ENCODE measurements around the gene ICAM5. TPM values are rescaled to one million over a fixed set of nuclear protein-coding genes. Genes with fewer than 3 reads are reported as not detected.
"Not testable (repeated sequence)": the region's sequence is repeated elsewhere in the genome, so short reads cannot be mapped to it uniquely, and the experiment has no call there.

ICAM5 gene
- total RNA-seq, 2 donors from 2014 or later: 7.1 TPM; not detected in 1

DNA sequence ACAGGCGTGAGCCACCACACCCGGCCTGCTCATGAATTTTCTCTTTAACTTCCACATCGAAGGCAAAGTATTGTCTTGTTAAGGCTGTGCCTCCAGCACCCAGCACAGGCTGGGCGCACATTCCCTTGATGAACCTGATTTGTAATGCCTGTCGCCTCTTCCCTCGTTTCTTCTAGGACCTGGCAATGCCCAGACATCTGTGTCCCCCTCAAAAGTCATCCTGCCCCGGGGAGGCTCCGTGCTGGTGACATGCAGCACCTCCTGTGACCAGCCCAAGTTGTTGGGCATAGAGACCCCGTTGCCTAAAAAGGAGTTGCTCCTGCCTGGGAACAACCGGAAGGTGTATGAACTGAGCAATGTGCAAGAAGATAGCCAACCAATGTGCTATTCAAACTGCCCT, 15.2 kb upstream of the ICAM5 start:
- Histone ChIP-seq H3K27me3 (replicated peaks; ENCODE audit: insufficient read depth) (no peaks in the 10 kb centered on the region), H3K36me3 (no peaks in the 10 kb centered on the region), H3K4me1 (replicated peaks) (no peaks in the 10 kb centered on the region), H3K9me3 (no peaks in the 10 kb centered on the region), H3K4me3 (no peak overlapping the region), H3K27ac (no peak overlapping the region)
- WGBS: 90% methylated on average over 10 of the region's 10 CpGs
- DNase-seq (ENCODE audit: low spot score): no peak
- intact Hi-C loops (cut with DNase I): loop anchor here (5.0 kb wide), 1 partner anchor 38 kb away; no protein-coding TSS in a partner anchor
- TF ChIP-seq, protein P1, sequence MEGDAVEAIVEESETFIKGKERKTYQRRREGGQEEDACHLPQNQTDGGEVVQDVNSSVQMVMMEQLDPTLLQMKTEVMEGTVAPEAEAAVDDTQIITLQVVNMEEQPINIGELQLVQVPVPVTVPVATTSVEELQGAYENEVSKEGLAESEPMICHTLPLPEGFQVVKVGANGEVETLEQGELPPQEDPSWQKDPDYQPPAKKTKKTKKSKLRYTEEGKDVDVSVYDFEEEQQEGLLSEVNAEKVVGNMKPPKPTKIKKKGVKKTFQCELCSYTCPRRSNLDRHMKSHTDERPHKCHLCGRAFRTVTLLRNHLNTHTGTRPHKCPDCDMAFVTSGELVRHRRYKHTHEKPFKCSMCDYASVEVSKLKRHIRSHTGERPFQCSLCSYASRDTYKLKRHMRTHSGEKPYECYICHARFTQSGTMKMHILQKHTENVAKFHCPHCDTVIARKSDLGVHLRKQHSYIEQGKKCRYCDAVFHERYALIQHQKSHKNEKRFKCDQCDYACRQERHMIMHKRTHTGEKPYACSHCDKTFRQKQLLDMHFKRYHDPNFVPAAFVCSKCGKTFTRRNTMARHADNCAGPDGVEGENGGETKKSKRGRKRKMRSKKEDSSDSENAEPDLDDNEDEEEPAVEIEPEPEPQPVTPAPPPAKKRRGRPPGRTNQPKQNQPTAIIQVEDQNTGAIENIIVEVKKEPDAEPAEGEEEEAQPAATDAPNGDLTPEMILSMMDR (IDR thresholded peaks at IDR 0.05): no peak
- TF ChIP-seq POLR2A (IDR thresholded peaks at IDR 0.05) (no peak), POLR2AphosphoS5 (IDR thresholded peaks at IDR 0.05) (no peak)

DNA sequence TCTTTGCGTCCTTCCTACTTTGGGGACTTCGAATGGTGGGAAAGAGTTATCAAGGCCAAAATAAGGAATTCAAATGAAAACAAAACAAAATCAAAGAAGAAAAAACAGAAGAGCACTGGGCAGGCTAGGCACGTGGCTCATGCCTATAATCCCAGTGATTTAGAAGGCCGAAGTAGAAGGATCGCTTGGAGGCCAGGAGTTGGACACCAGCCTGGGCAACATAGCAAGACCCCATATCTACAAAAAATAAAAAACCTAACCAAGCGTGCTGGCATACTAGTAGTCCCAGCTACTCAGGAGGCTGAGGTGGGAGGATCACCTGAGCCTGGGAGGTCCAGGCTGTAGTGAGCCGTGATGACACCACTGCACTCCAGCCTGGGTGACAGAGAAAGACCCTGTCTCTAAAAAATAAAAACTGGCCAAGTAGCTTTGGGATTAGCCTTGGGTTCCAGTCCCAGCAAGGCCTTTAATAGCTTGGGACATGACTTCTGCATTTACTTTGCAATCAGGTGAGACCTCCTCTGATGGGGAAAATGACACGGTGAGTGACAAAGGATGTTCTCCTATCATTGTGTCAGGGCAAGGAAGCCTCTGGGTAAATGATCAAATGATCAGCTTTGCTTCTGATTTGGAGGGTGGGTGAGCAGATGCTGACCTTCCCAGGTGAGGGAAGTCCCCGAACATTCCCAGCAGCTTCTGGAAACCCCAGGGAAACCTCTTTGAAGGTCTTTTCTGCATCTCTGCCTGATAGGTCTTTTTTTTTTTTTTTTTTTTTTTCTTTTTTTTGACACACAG, 11.8 kb upstream of the ICAM5 start:
- H3K36me3 ChIP-seq: no peaks in the 10 kb centered on the region

GRCh38 chr19:10278935-10279334, 10.8 kb upstream of the ICAM5 start:
- Histone ChIP-seq H3K36me3 (no peaks in the 10 kb centered on the region), H3K4me1 (replicated peaks) (no peaks in the 10 kb centered on the region), H3K27me3 (replicated peaks; ENCODE audit: insufficient read depth) (no peaks in the 10 kb centered on the region), H3K9me3 (no peaks in the 10 kb centered on the region), H3K4me3 (no peak overlapping the region), H3K27ac (no peak overlapping the region)
- WGBS: 100% methylated on average over 1 of the region's 1 CpG
- TF ChIP-seq, protein P1 (IDR thresholded peaks at IDR 0.05): no peak
- TF ChIP-seq POLR2A (IDR thresholded peaks at IDR 0.05): no peak
- TF ChIP-seq POLR2AphosphoS5 (IDR thresholded peaks at IDR 0.05): no peak
- DNase-seq (ENCODE audit: low spot score): no peak
- intact Hi-C loops (cut with DNase I): no loop called here

More for the DNA sequence above, 11.8 kb upstream of the ICAM5 start:
- H3K9me3 ChIP-seq: no peaks in the 10 kb centered on the region
- intact Hi-C loops (cut with DNase I): no loop called here
- H3K4me3 ChIP-seq: no peak overlapping the region
- H3K27me3 ChIP-seq (replicated peaks; ENCODE audit: insufficient read depth): no peaks in the 10 kb centered on the region
- no peak overlapping the region for H3K27ac ChIP-seq
- DNase-seq (ENCODE audit: low spot score): no peak
- TF ChIP-seq, protein P1 (IDR thresholded peaks at IDR 0.05): no peak
- TF ChIP-seq POLR2AphosphoS5 (IDR thresholded peaks at IDR 0.05): no peak
- TF ChIP-seq POLR2A (IDR thresholded peaks at IDR 0.05): no peak
- WGBS: 88% methylated on average over 9 of the region's 9 CpGs
- H3K4me1 ChIP-seq (replicated peaks): no peaks in the 10 kb centered on the region

DNA sequence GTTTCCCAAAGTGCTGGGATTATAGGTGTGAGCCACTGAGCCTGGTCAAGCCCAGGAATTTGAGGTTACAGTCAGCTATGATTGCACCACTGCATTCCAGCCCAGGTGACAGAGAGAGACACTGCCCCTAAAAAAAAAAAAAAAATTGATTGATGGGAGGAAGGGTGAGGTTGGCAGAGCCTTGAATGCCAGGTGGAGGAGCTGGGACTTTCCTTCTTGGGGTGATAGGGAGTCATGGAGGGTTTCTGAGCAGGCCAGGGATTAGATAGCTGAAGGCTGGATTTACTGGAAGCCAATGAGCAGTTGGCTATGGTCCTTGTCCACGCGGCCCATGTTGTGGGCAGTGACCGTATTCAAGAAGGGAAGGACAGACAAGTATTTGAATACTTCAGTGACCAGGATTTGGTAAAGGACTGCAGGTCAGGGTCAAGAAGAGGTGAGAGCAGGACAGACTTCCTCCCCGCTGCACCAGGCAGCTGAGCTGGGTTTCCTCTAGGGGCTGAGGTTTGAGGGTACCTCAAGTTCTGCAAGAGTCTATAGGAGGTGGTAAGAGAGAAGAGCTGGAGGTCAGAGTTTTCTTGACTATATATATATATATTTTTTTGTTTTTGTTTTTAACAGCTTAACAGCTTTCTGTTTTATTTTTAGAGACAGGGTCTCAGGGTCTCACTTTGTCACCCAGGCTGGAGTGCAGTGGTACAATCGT, 9.9 kb upstream of the ICAM5 start:
- H3K4me3 ChIP-seq: no peak overlapping the region
- H3K4me1 ChIP-seq (replicated peaks): no peaks in the 10 kb centered on the region
- H3K27ac ChIP-seq: no peak overlapping the region
- no peak for DNase-seq (ENCODE audit: low spot score)
- H3K36me3 ChIP-seq: no peaks in the 10 kb centered on the region
- TF ChIP-seq, protein P1 (IDR thresholded peaks at IDR 0.05): no peak
- intact Hi-C loops (cut with DNase I): no loop called here
- no peaks in the 10 kb centered on the region for H3K27me3 ChIP-seq (replicated peaks; ENCODE audit: insufficient read depth)
- 84% methylated on average over 5 of the region's 5 CpGs for WGBS
- no peaks in the 10 kb centered on the region for H3K9me3 ChIP-seq

- WGBS: 96% methylated on average over 5 of the region's 5 CpGs
- H3K4me1 ChIP-seq (replicated peaks); H3K36me3 ChIP-seq; DNase-seq (ENCODE audit: low spot score); H3K27me3 ChIP-seq (replicated peaks; ENCODE audit: insufficient read depth); H3K9me3 ChIP-seq; H3K27ac ChIP-seq; H3K4me3 ChIP-seq; intact Hi-C loops (cut with DNase I): not testable (repeated sequence)
These were observed 7.7 kb upstream of the ICAM5 start for GRCh38 chr19:10282043-10282442.

Data from prostate gland (tissue), 2 donors.